GM12892 (cell line): Measurements from ENCODE around the gene C2CD3.

Experiments
- POLR2A ChIP-seq: IDR thresholded peaks from 2 replicates; pipeline ENCODE4 v1.6.1; 2011; ENCODE audit warnings: low read depth, low read length, control low read depth
- POLR2AphosphoS5 ChIP-seq: IDR thresholded peaks from 2 replicates; pipeline ENCODE4 v1.6.1; 2011; ENCODE audit warnings: low read depth, low read length, control low read depth
- TAF1 ChIP-seq: IDR thresholded peaks from 2 replicates; pipeline ENCODE4 v1.6.1; 2011; ENCODE audit warnings: low read depth, mild to moderate bottlenecking, control low read depth, low read length, borderline replicate concordance

DNA sequence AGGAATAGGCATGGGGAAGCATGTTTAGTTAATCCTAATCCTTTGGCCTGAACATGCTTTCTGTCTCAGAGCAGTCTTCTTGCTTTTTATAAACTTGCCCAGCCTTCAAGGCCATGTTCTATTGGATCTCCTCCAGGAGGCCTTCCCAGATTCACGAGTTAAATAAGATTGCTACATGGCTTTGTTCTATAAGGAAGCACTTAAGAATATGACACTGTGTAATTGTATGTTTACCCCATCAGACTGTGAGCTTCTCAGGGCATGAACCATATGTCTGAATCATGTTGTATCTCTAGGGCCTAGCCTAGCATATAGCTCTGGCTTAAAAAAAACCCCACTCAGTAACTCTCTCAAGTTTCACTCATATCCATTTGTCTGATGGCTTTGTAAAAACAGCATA, 135.5 kb downstream of the C2CD3 start:
- no peak for TF ChIP-seq POLR2AphosphoS5
- TF ChIP-seq POLR2A, result no peak
- TF ChIP-seq TAF1, result no peak
